Measurements from ENCODE around the gene MIP. TPM values are rescaled to one million over a fixed set of nuclear protein-coding genes. Genes with fewer than 3 reads are reported as not detected.

Gene MIP
- total and polyA plus RNA-seq, 2 of the 13 experiments (the other 11 are each of a cell fraction or from before 2014, with no cell fraction given) = not detected

DNA sequence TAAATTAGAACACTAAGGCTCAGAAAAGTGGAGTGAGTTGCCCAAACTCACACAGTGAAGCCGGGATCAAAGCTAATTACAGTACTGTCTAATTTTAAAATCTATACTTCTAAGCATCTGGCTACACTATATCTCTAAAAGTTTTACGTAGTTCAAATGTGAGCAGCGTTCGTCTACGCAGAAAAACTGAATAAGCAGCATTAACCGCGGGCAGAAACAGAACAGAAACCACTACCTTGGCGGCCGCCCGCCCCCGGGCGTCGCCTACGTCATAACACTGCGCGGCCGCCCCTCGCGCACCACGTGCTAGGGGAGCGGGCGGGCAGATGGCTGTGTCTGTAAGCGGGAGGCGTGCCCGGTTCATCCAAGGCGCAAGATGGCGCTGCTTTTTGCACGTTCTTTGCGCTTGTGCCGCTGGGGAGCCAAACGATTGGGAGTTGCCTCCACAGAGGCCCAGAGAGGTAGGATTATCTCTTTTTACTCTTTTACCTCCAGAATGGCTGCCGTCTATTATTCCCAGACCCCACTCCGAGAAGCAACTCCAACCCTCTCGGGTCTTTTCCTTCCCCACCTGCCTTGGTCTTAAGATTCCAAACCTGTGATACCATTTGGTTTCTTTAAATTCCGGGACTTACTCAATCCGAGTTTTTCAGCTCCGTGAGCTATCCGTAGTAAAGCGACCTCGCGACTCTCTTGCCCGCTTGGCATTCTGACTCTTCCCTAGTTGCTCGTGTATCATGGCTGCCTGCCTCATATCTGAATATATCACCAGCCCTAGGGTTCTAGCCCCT, 14.0 kb upstream of the MIP start, which contains the start of gene SPRYD4 (continued):
- TF ChIP-seq ZNF263 (CRISPR knock-in tag; IDR thresholded peaks at IDR 0.05) = no peak
- TF ChIP-seq KDM4B (CRISPR knock-in tag; IDR thresholded peaks at IDR 0.05) = peak; percentile 88
- no peak for TF ChIP-seq TCF7 (IDR thresholded peaks at IDR 0.05; ENCODE audit: low read depth)
- TF ChIP-seq TBX2 (CRISPR knock-in tag; IDR thresholded peaks at IDR 0.05; ENCODE audit: borderline replicate concordance) = peak; percentile 79; the same call in 1 of the 2 replicates
- TF ChIP-seq, protein P1, sequence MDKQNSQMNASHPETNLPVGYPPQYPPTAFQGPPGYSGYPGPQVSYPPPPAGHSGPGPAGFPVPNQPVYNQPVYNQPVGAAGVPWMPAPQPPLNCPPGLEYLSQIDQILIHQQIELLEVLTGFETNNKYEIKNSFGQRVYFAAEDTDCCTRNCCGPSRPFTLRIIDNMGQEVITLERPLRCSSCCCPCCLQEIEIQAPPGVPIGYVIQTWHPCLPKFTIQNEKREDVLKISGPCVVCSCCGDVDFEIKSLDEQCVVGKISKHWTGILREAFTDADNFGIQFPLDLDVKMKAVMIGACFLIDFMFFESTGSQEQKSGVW (CRISPR knock-in tag; IDR thresholded peaks at IDR 0.05; ENCODE audit: borderline replicate concordance) = no peak
- TF ChIP-seq RFXANK (CRISPR knock-in tag; IDR thresholded peaks at IDR 0.05) = peak; percentile 57; the same call in 1 of the 2 replicates
- no peak for TF ChIP-seq RORA (CRISPR knock-in tag; IDR thresholded peaks at IDR 0.05)
- TF ChIP-seq ZNF589 (CRISPR knock-in tag; conservative IDR thresholded peaks at IDR 0.05) = peak; percentile 97
- TF ChIP-seq, protein P2, sequence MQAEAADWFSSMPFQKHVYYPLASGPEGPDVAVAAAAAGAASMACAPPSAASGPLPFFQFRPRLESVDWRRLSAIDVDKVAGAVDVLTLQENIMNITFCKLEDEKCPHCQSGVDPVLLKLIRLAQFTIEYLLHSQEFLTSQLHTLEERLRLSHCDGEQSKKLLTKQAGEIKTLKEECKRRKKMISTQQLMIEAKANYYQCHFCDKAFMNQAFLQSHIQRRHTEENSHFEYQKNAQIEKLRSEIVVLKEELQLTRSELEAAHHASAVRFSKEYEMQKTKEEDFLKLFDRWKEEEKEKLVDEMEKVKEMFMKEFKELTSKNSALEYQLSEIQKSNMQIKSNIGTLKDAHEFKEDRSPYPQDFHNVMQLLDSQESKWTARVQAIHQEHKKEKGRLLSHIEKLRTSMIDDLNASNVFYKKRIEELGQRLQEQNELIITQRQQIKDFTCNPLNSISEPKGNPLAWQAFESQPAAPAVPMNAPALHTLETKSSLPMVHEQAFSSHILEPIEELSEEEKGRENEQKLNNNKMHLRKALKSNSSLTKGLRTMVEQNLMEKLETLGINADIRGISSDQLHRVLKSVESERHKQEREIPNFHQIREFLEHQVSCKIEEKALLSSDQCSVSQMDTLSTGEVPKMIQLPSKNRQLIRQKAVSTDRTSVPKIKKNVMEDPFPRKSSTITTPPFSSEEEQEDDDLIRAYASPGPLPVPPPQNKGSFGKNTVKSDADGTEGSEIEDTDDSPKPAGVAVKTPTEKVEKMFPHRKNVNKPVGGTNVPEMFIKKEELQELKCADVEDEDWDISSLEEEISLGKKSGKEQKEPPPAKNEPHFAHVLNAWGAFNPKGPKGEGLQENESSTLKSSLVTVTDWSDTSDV (CRISPR knock-in tag; IDR thresholded peaks at IDR 0.05) = peak; percentile 39; the same call in 1 of the 2 replicates
- TF ChIP-seq ZNF143 (CRISPR knock-in tag; IDR thresholded peaks at IDR 0.05) = 0 out of 2 replicates have a peak, but pooled peaks have one; percentile 39
- peak; percentile 92 for TF ChIP-seq SALL1 (CRISPR knock-in tag; IDR thresholded peaks at IDR 0.05)
- no peak for TF ChIP-seq TRIM24 (CRISPR knock-in tag; IDR thresholded peaks at IDR 0.05)
- no peak for TF ChIP-seq SCMH1 (CRISPR knock-in tag; IDR thresholded peaks at IDR 0.05; ENCODE audit: borderline replicate concordance)
- peak; percentile 96 for TF ChIP-seq ZNF274 (CRISPR knock-in tag; IDR thresholded peaks at IDR 0.05)
- TF ChIP-seq ZNF432 (CRISPR knock-in tag; IDR thresholded peaks at IDR 0.05; ENCODE audit: borderline replicate concordance) = no peak
- no peak; the same call in 1 of the 2 replicates for TF ChIP-seq NCOR1 (IDR thresholded peaks at IDR 0.05; ENCODE audit: borderline replicate concordance, low read length)
- no peak; the same call in 1 of the 2 replicates for TF ChIP-seq REL (CRISPR knock-in tag; conservative IDR thresholded peaks at IDR 0.05)
- TF ChIP-seq MYC (CRISPR knock-in tag; IDR thresholded peaks at IDR 0.05; ENCODE audit: borderline replicate concordance) = peak; percentile 100
- TF ChIP-seq SIX4 (CRISPR knock-in tag; IDR thresholded peaks at IDR 0.05) = peak; percentile 46; the same call in 1 of the 2 replicates
- peak; percentile 52; the same call in 1 of the 2 replicates for TF ChIP-seq ISL2 (CRISPR knock-in tag; IDR thresholded peaks at IDR 0.05)
- 0 out of 2 replicates have a peak, but pooled peaks have one; percentile 60 for TF ChIP-seq ZNF557 (CRISPR knock-in tag; IDR thresholded peaks at IDR 0.05)
- no peak for TF ChIP-seq ZNF160 (CRISPR knock-in tag; IDR thresholded peaks at IDR 0.05)
- TF ChIP-seq FOXK1 (CRISPR knock-in tag; IDR thresholded peaks at IDR 0.05; ENCODE audit: borderline replicate concordance, low read depth) = peak; percentile 94
- TF ChIP-seq BRD4 (CRISPR knock-in tag; IDR thresholded peaks at IDR 0.05) = peak; percentile 63
- 0 out of 2 replicates have a peak, but pooled peaks have one; percentile 75 for TF ChIP-seq NRL (CRISPR knock-in tag; IDR thresholded peaks at IDR 0.05; ENCODE audit: borderline replicate concordance)
- no peak for TF ChIP-seq SNAI1 (CRISPR knock-in tag; IDR thresholded peaks at IDR 0.05; ENCODE audit: borderline replicate concordance)
- no peak for TF ChIP-seq HOXA7 (CRISPR knock-in tag; IDR thresholded peaks at IDR 0.05)
- TF ChIP-seq MBNL3 (CRISPR knock-in tag; conservative IDR thresholded peaks at IDR 0.05) = no peak
- no peak for TF ChIP-seq FOXM1 (CRISPR knock-in tag; IDR thresholded peaks at IDR 0.05)
- TF ChIP-seq NFYC (CRISPR knock-in tag; IDR thresholded peaks at IDR 0.05) = peak; percentile 61

All from HepG2 (cell line).